DLD1 (cell line): ENCODE results near the gene ASTE1.
"Not testable (repeated sequence)": the region's sequence is repeated elsewhere in the genome, so short reads cannot be mapped to it uniquely, and the experiment has no call there.

ENCODE experiments used
- in situ Hi-C: cut with HindIII; loops from 2 replicates; pipeline ENCODE4 v1.10.0; 2017; ENCODE audit warnings: low sequenced_read_pairs

Gene ASTE1

GRCh38 chr3:131018970-131019369 is 7.7 kb downstream of the ASTE1 start:
- in situ Hi-C loops = no loop called here

GRCh38 chr3:131009698-131010097 is 16.9 kb downstream of the ASTE1 start:
- in situ Hi-C loops = no loop called here

GRCh38 chr3:131008326-131008725 is 18.3 kb downstream of the ASTE1 start:
- in situ Hi-C loops = no loop called here

GRCh38 chr3:131007782-131008181 is 18.8 kb downstream of the ASTE1 start:
- in situ Hi-C loops = no loop called here

- in situ Hi-C loops = no loop called here
Measured at GRCh38 chr3:131007256-131007655, 19.4 kb downstream of the ASTE1 start.

- in situ Hi-C loops = no loop called here
Measured at GRCh38 chr3:131004603-131005002, 22.0 kb downstream of the ASTE1 start.

GRCh38 chr3:131001071-131001470 is 25.6 kb downstream of the ASTE1 start:
- in situ Hi-C loops = no loop called here

GRCh38 chr3:130997289-130997688 is 29.3 kb downstream of the ASTE1 start:
- in situ Hi-C loops = no loop called here

- in situ Hi-C loops = no loop called here
Measured at GRCh38 chr3:130992344-130992743, 34.3 kb downstream of the ASTE1 start.

- in situ Hi-C loops = no loop called here
Measured at GRCh38 chr3:130991126-130991525, 35.5 kb downstream of the ASTE1 start.

- in situ Hi-C loops = no loop called here
Measured at GRCh38 chr3:130990282-130990681, 36.3 kb downstream of the ASTE1 start.

- in situ Hi-C loops = no loop called here
Measured at GRCh38 chr3:130981469-130981868, 45.2 kb downstream of the ASTE1 start.

GRCh38 chr3:130979117-130979516 is 47.5 kb downstream of the ASTE1 start:
- in situ Hi-C loops = no loop called here

- in situ Hi-C loops = no loop called here
Measured at GRCh38 chr3:130976706-130977105, 49.9 kb downstream of the ASTE1 start.

- in situ Hi-C loops = no loop called here
Measured at GRCh38 chr3:130975251-130975650, 51.4 kb downstream of the ASTE1 start.

GRCh38 chr3:130974201-130974600 is 52.4 kb downstream of the ASTE1 start:
- in situ Hi-C loops = no loop called here

- in situ Hi-C loops = no loop called here
Measured at GRCh38 chr3:130973406-130973805, 53.2 kb downstream of the ASTE1 start.

GRCh38 chr3:130972592-130972991 is 54.0 kb downstream of the ASTE1 start:
- in situ Hi-C loops = not testable (repeated sequence)

- in situ Hi-C loops = no loop called here
Measured at GRCh38 chr3:130971208-130971607, 55.4 kb downstream of the ASTE1 start.

- in situ Hi-C loops = no loop called here
Measured at GRCh38 chr3:130969621-130970020, 57.0 kb downstream of the ASTE1 start.

- in situ Hi-C loops = no loop called here
Measured at GRCh38 chr3:130968221-130968620, 58.4 kb downstream of the ASTE1 start.

GRCh38 chr3:130967281-130967680 is 59.3 kb downstream of the ASTE1 start:
- in situ Hi-C loops = no loop called here

GRCh38 chr3:130963878-130964277 is 62.7 kb downstream of the ASTE1 start:
- in situ Hi-C loops = no loop called here
